Fibroblast of villous mesenchyme (primary cell): Measurements from ENCODE around the gene CFAP54. TPM values are rescaled to one million over a fixed set of nuclear protein-coding genes. Genes with fewer than 3 reads are reported as not detected.
A peak's percentile ranks its signal among the peaks of the same experiment; 100 is the strongest.

Source experiments
- DNase-seq: peaks from one replicate; pipeline ENCODE4 v3.0.0-alpha.2; 2010; ENCODE audit warnings: low read depth
- H3K4me3 ChIP-seq: 2 replicates; pipeline ENCODE4 v1.5.1; 2011; ENCODE audit warnings: low read depth, mild to moderate bottlenecking, low read length
- total RNA-seq: library from RNA; depleted of rRNA; stranded (reverse); fragments of >200 nt; gene quantifications from 2 replicates; pipeline ENCODE4 v1.2.3, GENCODE V29; 2012
- TF ChIP-seq, protein P1 (sequence below): IDR thresholded peaks from 2 replicates; pipeline ENCODE4 v1.5.1; 2012; ENCODE audit warnings: low read depth, mild to moderate bottlenecking, low read length; ENCODE audit not compliant: insufficient read depth

Gene CFAP54
- total RNA-seq, 1 donor = 0.86 TPM

DNA sequence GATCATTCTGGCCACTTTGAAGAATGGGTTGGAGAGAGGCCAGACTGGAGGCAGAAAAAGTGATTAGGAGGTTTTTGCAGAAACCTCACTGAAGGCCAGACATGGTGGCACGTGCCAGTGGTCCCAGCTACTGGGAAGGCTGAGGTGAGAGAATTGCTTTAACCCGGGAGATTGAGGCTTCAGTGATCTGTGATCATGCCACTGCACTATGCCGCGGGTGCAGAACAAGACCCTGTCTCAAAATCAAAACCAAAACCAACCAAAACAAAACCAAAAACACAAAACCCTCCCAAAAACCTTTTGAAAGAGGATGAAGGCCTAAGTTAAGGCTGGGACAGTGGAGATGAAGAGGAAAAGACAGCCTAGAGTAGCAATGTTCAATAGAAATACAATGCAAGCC lies 15.2 kb upstream of the CFAP54 start:
- TF ChIP-seq, protein P1, sequence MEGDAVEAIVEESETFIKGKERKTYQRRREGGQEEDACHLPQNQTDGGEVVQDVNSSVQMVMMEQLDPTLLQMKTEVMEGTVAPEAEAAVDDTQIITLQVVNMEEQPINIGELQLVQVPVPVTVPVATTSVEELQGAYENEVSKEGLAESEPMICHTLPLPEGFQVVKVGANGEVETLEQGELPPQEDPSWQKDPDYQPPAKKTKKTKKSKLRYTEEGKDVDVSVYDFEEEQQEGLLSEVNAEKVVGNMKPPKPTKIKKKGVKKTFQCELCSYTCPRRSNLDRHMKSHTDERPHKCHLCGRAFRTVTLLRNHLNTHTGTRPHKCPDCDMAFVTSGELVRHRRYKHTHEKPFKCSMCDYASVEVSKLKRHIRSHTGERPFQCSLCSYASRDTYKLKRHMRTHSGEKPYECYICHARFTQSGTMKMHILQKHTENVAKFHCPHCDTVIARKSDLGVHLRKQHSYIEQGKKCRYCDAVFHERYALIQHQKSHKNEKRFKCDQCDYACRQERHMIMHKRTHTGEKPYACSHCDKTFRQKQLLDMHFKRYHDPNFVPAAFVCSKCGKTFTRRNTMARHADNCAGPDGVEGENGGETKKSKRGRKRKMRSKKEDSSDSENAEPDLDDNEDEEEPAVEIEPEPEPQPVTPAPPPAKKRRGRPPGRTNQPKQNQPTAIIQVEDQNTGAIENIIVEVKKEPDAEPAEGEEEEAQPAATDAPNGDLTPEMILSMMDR = no peak
- no peak for DNase-seq
- H3K4me3 ChIP-seq = no peak overlapping the region

- TF ChIP-seq, protein P1 = no peak
- no peak overlapping the region for H3K4me3 ChIP-seq
- DNase-seq = no peak
Measured at GRCh38 chr12:96478011-96478410, 11.4 kb upstream of the CFAP54 start.

DNA sequence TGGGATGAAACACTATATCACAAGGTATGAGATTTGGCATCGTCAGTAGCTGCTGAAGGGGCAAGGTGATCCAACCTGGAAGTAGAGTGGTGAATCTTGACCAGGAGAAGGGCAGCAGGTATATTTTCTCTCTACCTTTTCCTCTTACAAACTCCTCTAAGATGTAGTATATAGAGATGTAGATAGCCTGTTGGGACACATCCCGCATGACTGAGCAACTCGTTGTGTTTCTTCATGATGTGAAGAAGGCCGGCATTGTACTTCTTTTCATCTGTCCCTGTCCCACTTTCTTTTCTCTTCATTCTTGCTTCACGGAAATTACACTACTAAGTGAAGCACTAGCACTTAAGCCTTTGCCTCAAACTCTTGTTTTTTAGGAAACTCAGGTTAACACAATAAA lies 7.3 kb upstream of the CFAP54 start:
- TF ChIP-seq, protein P1 = no peak
- DNase-seq = no peak
- H3K4me3 ChIP-seq = no peak overlapping the region

- TF ChIP-seq, protein P1 = no peak
- no peak overlapping the region for H3K4me3 ChIP-seq
- no peak for DNase-seq
Measured at GRCh38 chr12:96483116-96483515, 6.3 kb upstream of the CFAP54 start.

- peak; percentile 56 for DNase-seq
- H3K4me3 ChIP-seq = no peak overlapping the region
- TF ChIP-seq, protein P1 = no peak
Measured at GRCh38 chr12:96486751-96487613, 2.4 kb upstream of the CFAP54 start.

DNA sequence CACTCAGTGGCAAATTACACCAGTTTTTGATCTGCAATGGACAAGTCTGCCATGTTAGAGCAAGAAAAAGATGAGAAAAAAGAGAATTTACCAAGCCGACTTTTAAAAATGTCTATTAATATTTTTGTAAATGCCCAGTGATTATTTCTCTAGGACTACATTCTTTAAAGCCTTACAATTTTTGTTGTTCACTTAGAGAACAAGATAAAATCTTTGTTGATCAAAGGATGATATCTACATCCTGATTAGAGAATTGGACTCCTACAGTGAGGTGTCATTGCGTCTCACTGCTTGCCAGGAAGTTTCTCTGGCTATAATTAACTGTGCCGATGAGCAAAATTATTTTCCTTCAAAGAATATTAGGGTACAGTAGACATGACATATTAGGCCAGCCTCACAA lies 1.7 kb upstream of the CFAP54 start:
- no peak overlapping the region for H3K4me3 ChIP-seq
- TF ChIP-seq, protein P1 = no peak
- no peak for DNase-seq
